Measurements from ENCODE around the gene FRAS1. TPM values are rescaled to one million over a fixed set of nuclear protein-coding genes. Genes with fewer than 3 reads are reported as not detected.

FRAS1 gene
- total and polyA plus RNA-seq, 9 of the 15 experiments (the other 6 are each of a cell fraction or from before 2014, with no cell fraction given) = under 0.01 to 0.11 (median 0.04) TPM; not detected in 2

DNA sequence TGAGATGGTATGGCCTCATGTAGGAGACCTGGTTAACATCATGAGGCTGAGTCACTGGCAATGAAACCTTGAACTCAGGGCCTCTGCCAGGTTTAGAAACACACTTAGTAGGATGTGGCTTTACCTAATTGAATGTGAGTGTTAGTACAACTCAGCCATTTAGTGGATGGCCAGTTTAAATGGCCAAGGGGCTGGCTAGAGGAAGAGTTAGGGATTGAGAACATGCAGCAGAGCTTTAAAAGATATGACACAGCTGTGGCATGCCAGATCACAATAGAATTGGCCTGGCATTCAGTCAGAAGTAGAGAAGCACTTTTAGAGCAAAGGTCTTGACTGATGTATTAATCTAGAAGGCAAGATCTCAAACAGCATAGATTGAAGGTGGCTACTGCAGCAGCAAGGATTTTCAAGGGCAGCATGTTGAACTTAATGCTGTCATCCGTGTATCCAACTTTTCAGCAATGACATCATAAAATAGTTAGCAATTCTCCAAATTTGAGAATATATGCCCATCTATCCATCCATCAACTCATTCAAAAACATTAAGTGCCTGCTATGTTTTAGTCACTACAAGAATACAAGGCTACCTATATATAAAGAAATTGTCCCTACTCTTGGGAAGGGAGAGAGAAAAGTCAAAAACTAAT is 170.4 kb downstream of the FRAS1 start:
- Histone ChIP-seq H4K20me1 (replicated peaks; ENCODE audit: control insufficient read depth, insufficient read depth, low read length) (no peaks in the 10 kb centered on the region), H3K27ac (ENCODE audit: extremely low read depth, low read depth, low read length) (no peak overlapping the region), H3K4me3 (no peak overlapping the region), H3K4me1 (replicated peaks in 1 of 2; ENCODE audit: control insufficient read depth in 2 of 2, insufficient read depth in 2 of 2, low read length in 2 of 2) (no peaks in the 10 kb centered on the region), H3K79me2 (ENCODE audit: control insufficient read depth, insufficient read depth, low read length) (no peaks in the 10 kb centered on the region), H2AFZ (ENCODE audit: low read depth, low read length) (no peak overlapping the region), H3K27me3 (ENCODE audit: control insufficient read depth in 2 of 2, insufficient read depth in 2 of 2, low read length in 2 of 2) (peaks cover 0 to 3% of the 10 kb centered on the region in 2 experiments; a peak in 1 of 5 replicates), H3K4me2 (ENCODE audit: insufficient read depth, low read length) (no peak overlapping the region), H3K9ac (ENCODE audit: insufficient read depth in 1 of 2, low read depth in 2 of 2, low read length in 2 of 2) (no peak overlapping the region), H3K9me1 (ENCODE audit: control insufficient read depth, insufficient read depth, low read length) (no peaks in the 10 kb centered on the region), H3K9me3 (replicated peaks; ENCODE audit: control insufficient read depth, insufficient read depth, low read depth, low read length) (no peaks in the 10 kb centered on the region; the same call in 1 of the 2 replicates), H3K36me3 (ENCODE audit: control insufficient read depth, insufficient read depth, low read length) (no peaks in the 10 kb centered on the region)
- TF ChIP-seq CAMTA2 (CRISPR knock-in tag; conservative IDR thresholded peaks at IDR 0.05) (no peak), PHF21A (IDR thresholded peaks at IDR 0.05; ENCODE audit: borderline replicate concordance, low read depth) (no peak), ZEB2 (IDR thresholded peaks at IDR 0.05) (no peak), ZSCAN29 (IDR thresholded peaks at IDR 0.05) (no peak), ZNF232 (CRISPR knock-in tag; IDR thresholded peaks at IDR 0.05) (no peak)
- TF ChIP-seq, protein P1, sequence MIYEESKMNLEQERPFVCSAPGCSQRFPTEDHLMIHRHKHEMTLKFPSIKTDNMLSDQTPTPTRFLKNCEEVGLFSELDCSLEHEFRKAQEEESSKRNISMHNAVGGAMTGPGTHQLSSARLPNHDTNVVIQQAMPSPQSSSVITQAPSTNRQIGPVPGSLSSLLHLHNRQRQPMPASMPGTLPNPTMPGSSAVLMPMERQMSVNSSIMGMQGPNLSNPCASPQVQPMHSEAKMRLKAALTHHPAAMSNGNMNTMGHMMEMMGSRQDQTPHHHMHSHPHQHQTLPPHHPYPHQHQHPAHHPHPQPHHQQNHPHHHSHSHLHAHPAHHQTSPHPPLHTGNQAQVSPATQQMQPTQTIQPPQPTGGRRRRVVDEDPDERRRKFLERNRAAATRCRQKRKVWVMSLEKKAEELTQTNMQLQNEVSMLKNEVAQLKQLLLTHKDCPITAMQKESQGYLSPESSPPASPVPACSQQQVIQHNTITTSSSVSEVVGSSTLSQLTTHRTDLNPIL (CRISPR knock-in tag; IDR thresholded peaks at IDR 0.05) = no peak
- CTCF ChIA-PET (ENCODE audit: low intra/inter-chr PET ratio) = no interaction called here
- WGBS (ENCODE audit: insufficient coverage, low coverage, missing lambda C conversion rate) = 0% methylated on average over 1 of the region's 1 CpG
- no TSS peak for BruUV-seq (replicated peaks)
- POLR2A ChIA-PET = no interaction called here
- intact Hi-C loops (cut with micrococcal nuclease) = no loop called here
- FAIRE-seq = no peak
- no peak for DNase-seq (ENCODE audit: extremely low read depth in 1 of 4, low spot score in 3 of 4)
- in situ Hi-C loops (cut with MboI) = no loop called here
- no peak for ATAC-seq
